ENCODE results near the gene GRIA4.
"Not testable (repeated sequence)": the region's sequence is repeated elsewhere in the genome, so short reads cannot be mapped to it uniquely, and the experiment has no call there.

Gene GRIA4

GRCh38 chr11:105732611-105733010, 122.7 kb downstream of the GRIA4 start:
- no peak for DNase-seq

DNA sequence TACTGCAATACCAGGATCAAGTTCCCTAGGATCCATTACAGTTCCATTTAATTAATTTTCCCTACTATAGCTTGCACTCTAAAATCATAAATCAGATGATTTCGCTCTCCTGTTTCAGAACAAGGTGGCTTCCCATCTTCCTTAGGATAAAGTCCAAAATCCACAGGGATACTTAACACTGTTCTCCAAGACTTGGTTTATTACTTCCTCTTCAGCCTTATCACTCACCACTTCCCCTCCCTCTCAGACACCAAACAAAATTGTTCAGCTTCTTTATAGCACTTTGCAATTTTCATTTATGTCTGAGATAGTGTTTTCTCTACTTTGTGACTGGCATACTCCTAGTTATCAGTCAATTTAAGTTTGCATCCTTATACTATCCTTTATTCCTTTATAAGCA, 124.6 kb downstream of the GRIA4 start:
- DNase-seq, result no peak

GRCh38 chr11:105738251-105738650, 128.4 kb downstream of the GRIA4 start:
- DNase-seq, result no peak

DNA sequence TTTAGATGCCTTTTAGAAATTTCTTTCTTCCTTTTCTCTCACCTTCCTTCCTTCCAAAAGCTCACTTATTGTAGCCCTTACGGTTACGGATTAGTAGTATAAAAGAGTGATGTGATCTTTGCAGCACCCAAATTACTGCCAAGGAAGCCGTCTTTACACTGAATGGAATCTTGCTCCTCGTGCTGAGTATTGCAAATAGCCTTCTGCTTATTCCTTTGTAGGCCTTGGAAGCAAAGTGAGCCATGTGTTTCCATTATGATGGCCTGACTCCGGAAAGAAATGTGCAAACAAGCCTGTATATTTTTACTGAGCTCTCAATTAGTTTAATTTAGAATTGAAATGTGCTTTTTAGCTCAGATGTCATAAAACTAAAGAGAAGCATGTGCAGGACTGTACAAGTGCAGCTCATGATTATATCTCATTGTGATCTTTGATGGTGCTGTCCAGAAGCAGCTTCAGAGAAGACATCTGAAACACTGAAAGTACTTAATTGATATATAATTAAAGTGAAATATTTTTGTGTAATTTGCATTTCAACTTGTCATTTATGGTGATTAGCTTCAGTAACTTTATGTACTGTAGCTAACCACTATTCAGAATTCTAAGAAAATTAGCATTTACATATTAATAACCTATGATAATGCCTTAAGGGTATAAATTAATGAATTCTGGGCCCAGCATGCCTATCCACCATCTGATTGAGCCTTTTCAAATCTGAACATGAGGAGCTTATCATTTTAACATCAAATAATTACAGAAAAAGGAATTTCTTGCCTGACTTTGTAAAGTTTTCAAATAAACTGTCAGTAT, 129.3 kb downstream of the GRIA4 start:
- DNase-seq, result no peak

DNA sequence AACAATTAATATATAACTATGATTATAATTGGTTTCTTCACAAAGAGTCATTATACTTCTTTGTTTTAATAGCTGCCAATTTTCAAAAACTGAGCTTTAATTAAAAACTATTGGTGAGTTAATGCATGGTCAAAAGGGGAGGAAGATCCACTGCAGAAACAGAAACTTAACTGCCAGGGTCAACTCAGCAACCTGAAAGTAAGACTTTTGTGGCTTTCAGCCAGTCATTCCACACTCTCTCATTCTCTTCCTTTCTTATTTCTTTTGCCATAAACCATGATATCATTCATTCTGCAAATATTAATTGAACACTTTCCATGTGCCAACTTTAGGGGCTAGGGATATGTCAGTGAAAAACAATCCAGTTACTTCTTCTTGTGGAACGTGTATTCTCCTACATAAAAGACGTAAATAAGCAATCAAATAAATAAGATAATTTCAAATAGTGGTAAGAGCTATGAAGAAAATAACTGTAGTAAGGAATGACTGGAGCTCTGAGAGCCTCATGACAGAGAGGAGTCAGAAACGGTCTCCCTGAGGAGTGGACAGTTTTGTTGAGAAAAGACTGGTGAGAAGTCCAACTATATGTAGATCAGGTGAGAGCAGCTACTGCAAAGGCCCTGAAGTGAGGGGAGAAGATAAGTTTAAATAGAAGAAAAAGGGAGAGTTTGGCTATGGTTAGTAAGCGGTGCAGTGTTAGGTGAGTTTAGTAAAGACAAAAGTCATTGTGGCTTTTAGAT, 130.5 kb downstream of the GRIA4 start:
- DNase-seq, result no peak

- DNase-seq, result no peak
Observed at GRCh38 chr11:105741488-105742020, 131.7 kb downstream of the GRIA4 start.

- DNase-seq, result no peak
Observed at GRCh38 chr11:105754260-105754659, 144.4 kb downstream of the GRIA4 start.

- no peak for DNase-seq
Observed at GRCh38 chr11:105754716-105755115, 144.8 kb downstream of the GRIA4 start.

- DNase-seq, result no peak
Observed at GRCh38 chr11:105757107-105757506, 147.2 kb downstream of the GRIA4 start.

DNA sequence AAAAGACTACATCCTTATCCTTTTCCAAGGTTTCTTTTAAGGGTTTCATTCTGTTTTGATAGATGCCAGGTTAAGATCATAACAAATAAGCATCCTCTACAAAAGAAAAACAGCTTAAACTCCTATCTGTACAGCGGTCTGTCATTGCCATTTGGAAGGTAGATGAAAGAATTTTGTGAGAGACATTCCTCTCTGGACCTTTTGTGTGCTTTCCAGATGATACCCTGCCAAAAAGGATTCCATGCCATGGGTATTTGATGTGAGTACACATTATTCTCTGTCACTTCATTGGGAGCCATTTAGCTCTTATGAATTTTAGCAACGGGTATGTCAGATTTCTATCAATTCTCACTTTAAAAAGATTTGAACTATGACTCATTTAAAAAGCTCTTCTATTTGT, 153.7 kb downstream of the GRIA4 start:
- DNase-seq, result no peak

DNA sequence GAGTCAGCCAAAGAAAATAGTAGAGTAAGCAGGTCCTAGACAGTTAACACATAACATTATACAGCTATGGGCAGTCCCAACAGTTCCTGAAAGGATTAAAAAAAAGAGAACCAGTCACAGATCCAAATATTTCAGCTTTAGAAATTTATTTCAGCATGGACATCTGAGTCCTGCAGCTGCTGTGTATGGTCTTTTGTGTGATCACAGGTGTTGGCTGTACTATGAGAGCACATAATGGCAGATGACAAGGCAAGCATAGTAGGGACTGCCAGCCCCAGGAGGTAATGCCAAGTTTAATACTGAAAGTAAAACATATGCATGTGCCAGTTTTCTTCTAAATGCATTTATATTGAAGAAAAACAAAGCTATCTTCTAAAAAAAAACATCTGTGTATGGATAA, 158.1 kb downstream of the GRIA4 start:
- no peak for DNase-seq

DNA sequence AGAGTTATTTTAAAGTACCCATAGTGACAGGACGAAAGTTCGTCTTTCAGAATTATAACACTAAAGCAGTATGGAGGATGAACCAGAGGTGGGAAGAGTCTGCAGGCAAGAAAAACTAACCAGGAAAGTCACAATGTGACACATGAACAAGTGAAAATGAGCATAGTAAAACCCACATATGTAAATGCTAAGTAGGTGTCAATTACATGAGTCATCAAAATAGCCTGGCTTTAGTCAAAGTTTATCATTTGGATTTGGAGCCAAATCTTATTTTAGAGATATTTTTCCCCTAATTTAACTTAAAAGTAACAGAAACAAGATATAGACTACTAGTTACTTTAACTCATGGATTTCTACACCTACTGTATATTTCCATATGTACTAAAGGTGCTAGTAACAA, 159.8 kb downstream of the GRIA4 start:
- no peak for DNase-seq

DNA sequence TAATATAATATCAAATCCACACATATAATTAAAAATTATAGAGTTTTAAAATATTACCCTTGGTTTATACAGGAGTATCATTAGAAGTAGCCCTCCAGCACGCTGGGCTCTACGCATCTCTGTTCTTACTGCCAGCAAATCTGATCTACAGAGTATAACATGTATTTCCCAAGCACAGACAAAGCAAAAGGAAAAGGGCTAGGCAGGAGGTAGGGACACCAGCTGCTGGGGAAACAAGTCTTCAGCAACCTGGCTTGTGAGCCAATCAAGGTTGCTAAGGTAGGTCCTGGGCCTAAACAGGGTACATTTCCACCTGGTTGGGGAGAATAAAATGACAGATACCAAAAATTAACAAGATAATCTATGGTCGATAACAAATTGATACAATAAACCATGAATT, 163.6 kb downstream of the GRIA4 start:
- not testable (repeated sequence) for DNase-seq

- DNase-seq, result no peak
Observed at GRCh38 chr11:105774899-105775298, 165.0 kb downstream of the GRIA4 start.

DNA sequence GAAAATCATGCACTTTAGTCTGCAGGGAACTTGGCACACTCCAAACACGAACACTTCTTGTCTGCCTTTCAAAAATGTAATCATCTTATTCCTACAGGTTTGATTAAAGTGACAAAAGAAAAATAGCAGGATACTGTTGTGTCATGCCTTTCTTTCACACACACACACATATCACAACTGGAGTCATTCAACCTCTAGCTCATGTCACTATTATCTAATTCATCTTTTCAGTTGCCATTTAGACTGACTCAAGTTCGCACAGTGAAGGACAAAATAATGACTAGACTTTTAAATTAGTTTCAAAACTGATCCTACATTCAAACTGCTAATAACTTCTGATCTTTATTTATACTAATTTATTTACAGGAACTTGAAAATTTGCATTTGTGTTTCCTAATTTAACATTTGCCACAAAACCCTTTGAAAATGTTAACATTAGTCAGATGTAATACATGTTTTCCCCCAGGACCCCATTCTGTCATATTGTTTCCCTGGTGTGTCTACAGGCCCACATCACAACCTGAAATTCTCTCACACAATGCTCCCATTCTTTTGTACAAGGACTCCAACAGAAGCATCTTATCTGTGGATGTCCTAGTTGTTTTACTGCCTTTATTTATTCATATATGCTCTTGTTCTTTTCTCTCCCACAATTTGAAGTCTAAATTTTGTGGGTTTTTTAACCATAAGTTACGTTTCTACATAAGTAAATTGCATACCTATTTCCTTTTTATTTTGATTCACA, 171.1 kb downstream of the GRIA4 start:
- no peak for DNase-seq

- no peak for DNase-seq
Observed at GRCh38 chr11:105781807-105782206, 171.9 kb downstream of the GRIA4 start.

GRCh38 chr11:105783216-105783615, 173.3 kb downstream of the GRIA4 start:
- no peak for DNase-seq

DNA sequence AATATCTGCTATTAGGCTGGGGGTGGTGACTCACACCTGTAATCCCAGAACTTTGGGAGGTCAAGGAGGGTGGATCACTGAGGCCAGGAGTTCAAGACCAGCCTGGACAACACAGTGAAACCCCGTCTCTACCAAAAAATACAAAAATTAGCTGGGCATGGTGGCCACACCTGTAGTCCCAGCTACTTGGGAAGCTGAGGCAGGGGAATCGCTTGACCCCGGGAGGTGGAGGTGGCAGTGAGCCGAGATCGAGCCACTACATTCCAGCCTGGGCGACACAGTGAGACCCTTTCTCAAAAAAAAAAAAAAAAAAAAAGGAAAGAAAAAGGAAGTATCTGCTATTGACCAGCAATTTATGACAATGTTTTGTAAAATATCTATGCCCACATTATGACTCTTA, 176.0 kb downstream of the GRIA4 start:
- not testable (repeated sequence) for DNase-seq

DNA sequence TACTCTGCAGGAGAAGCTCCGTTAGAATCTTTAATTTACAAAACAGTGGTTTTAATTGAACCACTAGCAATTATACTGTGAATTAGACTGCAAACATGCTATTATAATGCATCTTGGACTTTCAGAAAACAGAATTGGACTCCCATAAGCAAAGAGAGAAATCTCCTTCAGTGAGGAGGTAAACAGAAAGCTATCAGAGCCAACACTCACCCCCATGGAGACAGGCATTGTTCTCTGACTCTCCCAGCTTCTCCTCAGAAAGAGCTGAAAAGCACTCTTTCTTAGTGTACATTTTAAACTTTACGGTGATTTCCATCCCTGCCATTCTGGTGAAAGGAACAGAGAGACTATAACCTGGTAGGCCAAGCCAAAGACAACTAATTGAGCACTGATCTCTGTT, 176.9 kb downstream of the GRIA4 start:
- no peak for DNase-seq

DNA sequence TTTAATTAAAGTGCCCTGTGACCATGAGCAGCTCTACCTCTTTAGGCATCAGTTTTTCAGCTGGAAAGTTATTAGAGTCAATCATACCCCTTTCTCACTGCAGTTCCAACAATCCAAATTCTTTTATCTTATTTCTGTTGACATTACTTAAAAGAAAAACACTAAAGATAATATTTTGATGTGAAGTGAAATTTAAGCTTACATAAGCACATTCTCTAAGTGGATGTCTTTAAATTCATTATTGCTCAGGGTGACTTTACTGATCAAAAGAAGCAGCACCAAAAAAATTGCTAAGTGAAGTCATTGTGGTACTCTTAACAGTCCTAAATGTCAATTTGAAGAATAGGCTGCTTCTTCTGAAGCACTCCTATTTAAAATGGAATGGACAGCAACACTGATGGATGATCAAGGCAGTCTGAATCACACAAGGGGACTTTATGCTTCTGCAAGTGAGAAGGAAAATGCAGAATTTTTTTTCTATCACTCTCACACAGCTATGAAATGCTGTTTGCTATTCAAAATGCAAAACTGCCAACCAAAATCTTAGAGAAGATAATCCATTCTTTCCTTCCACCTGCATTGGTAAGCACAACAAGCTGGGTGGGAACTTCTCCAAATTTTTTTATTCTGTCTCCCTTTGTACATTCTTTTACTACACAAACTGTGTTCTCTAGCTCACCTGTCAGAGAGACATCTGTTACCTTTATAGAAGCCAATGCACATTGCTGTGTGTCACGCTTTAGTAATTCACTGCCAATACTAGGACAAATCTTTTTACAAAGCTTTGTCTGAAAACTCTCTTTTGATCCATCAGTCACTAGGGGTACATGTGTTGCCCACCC, 179.9 kb downstream of the GRIA4 start:
- DNase-seq, result no peak

DNA sequence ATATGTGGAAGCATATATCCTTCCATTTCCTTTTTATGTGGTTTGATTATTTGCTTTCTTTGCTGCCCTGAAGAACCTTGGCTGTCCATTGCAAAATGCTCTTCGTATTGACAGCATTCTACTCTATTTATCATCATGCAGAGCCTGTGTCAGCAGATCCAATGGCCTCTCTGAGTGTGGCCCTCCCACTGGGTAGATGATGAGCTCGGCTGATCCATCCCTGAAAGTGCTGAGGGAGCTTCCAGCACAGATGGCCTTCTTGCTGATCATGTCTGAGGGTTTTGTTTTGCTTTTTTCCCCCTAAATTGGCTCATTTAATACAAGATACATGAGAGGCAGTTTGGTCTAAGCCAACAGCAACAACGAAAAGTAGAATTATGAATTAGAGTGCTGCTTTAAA, 181.0 kb downstream of the GRIA4 start:
- no peak for DNase-seq

DNA sequence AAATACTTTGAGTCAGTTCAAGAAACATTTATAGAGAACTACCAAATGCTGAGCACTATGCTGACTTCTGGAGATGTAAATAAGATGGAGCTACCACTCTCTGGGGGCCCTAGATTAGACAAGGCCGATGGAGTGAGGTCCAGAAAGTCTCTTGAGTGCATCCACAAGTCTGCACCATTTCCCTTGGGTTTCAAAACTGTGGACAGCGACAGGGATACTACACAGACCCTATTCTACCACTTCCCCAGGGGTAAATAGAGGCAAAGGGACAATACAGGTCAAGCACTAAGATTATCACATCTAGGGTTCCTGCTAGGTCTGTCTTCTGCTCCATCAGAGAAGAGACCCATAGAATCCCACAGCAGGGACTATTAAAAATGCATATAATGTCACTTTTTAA, 183.2 kb downstream of the GRIA4 start:
- DNase-seq, result no peak

All from left hindlimb (tissue), 1 donor.